ENCODE data around the gene MATN3.

- no peak for TF ChIP-seq CTCF (IDR thresholded peaks at IDR 0.05)
- no peak for TF ChIP-seq EZH2 (IDR thresholded peaks at IDR 0.05)
These were observed 44.8 kb upstream of the MATN3 start for GRCh38 chr2:20057268-20057667.
